Activated T-helper 1 cell treated with anti-CD3 and anti-CD28 coated beads, Interleukin-2, amount 50 U/mL, for 16 hours (primary cell): ENCODE results near the gene ACAT2.
"Not testable (repeated sequence)": the region's sequence is repeated elsewhere in the genome, so short reads cannot be mapped to it uniquely, and the experiment has no call there.

Source experiments
- DNase-seq, 2 donors: peaks; one replicate each; pipeline ENCODE4 v3.0.0-alpha.2; 2020; ENCODE audit warnings: low read depth in 1 of 2, low spot score in 1 of 2

The ACAT2 gene

DNA sequence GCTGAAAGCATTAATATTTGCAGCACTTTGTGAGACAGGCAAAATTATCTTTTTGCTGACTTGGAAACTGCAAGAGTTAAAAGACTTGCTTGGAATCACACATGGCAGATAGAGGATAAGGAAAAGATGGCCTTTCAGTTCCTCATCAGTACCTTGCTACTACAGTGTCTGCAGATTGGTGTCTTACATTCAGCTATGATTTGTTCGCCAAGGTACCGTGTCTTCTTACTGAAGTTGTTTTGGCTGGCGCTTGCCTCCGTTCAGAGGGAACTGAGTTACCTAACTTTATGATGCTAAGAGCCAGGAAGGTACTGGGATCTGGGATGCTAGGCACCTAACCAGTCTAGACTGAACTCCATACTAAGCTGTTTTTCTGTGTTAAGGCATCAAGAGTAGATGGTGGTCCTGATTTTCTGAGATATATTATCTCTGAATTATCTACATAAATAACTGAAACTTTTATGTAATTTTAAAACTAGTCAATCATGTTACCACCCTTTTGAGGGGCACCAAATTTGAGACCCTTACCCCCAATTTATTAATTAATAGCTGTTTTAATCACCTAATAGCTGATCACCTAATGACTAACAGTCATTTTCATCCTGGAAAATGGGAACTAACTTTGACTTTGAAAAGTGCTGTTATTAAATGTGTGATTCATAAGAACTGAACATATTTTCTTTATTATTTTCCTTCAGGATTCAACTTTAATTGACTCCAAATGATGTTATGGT is 32.1 kb upstream of the ACAT2 start:
- DNase-seq, result no peak

DNA sequence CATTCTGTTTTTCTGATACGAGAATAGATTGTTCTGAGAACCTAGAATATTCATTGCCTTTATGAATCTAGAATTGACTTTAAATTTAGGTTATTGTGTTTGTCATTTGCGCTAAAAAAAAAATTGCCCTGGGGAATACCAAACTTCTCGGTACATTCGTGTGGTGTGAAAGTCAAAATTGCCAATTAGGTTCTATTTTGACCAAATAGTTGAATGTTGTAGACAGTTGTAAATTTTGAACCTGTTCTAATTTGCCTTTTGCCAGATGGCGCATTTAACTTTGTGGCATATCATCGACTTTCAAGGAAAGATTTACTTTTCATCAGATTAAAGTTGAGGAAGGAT is 31.5 kb upstream of the ACAT2 start:
- DNase-seq, result no peak

DNA sequence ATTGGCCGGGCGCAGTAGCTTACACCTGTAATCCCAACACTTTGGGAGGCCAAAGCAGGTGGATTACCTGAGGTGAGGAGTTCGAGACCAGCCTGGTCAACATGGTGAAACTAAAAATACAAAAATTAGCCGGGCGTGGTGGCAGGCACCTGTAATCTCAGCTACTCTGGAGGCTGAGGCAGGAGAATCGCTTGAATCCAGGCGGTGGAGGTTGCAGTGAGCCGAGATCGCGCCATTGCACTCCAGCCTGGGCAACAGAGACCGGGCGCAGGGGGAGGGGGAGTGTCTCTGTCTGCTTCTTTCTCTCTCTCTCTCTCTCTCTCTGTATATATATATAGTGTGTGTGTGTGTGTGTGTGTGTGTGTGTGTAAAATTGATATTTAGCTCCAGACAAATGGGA is 29.3 kb upstream of the ACAT2 start:
- DNase-seq, result not testable (repeated sequence)

DNA sequence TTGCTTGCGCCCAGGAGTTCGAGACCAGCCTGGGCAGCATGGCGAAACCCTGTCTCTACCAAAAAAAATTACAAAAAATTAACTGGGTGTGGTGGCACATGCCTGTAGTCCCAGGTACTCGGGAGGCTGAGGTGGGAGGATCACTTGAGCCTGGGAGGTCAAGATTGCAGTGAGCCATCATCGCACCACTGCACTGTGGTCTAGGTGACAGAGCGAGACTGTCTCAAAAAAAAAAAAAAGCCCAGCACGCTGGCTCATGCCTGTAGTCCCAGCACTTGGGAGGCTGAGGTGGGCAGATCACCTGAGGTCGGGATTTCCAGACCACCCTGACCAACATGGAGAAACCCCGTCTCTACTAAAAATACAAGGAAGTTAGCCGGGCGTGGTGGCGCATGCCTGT is 28.4 kb upstream of the ACAT2 start:
- DNase-seq, result not testable (repeated sequence)

DNA sequence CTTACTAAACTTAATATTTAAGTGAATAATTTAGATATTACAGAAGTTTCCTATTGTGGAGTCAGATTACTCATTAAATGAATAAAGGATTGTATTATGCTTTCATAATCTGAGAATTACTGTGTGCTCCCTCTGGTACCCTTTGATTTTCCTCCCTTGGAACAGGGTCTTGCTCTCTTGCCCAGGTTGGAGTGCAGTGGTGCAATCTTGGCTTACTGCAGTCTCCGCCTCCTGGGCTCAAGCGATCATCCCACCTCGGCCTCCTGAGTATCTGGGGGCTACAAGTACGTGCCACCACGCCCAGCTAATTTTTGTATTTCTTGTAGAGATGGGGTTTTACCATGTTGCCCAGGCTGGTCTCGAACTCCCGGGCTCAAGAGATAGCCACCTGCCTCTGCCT is 24.9 kb upstream of the ACAT2 start:
- no peak for DNase-seq

DNA sequence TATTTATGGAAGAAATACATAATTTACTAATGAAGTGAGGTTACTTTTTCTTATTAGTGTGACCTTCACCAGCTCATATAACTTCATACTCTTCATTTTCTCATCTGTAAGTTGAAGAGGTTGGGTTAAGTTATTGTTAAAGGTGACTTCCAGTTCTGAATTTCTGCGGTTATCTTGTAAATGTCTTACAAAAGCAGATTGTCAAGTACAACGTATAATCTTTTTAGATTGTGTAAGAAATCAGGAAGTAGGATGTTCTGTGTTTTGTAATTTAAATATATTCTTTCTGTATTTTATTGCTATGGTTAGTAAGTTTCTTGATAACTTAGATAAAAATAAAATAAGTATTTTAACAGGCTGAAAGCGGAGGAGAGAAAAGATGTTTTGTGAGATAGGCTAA is 22.5 kb upstream of the ACAT2 start:
- DNase-seq, result no peak

DNA sequence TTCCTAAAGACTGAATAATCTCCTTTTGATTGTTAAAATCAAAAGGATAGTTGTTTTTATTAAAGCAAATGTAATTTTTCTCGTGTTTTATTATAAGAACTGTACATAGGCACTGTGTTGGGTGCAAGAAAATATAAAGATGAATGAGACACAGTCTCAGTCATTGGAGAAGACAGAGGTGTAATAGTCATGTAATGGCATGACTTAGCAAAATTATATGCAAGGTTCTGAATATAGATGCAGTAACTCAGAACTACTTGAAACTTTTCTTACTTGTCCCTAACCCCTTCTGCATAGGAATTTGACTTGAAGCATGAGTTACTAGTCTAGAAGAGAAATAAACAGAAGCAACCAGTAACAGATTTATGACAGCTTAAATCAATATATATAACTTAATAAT is 19.7 kb upstream of the ACAT2 start:
- DNase-seq, result no peak

DNA sequence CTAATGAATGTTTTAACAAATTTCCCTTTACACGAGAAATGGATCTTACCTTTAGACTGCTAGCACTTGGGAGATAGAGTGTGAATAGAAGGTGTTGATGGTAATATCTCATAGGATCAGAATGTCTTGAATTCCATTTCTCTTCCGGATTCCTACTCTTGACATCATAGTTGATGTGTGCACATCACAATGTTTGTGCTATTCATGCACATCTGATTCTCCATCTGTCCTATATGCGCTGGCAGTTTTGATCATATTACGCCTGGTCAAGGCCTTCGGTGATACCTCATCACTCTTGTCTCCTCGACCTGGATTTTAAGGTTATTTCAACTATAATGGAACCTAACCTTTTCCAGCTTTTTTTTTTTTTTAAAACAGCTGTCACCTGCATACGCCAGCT is 16.8 kb upstream of the ACAT2 start:
- DNase-seq, result no peak

DNA sequence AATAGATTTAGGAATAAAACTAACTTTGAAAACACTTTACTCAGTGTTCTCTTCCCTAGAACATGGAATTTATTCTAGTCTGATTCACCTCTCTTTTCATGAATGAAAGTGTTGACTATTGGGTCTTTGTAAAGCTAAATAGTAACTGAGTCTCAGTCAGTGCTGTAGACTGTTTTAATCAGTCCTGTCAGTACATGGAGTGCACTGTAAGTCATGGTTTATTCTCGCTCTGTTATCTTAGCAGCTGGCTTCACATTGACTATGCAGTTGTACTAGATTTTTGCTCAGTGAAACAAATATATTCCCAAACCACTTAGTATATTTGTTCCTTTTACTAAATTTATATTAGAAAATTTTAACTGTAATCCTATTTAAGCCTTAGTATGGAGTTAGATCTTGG is 15.1 kb upstream of the ACAT2 start:
- no peak for DNase-seq

DNA sequence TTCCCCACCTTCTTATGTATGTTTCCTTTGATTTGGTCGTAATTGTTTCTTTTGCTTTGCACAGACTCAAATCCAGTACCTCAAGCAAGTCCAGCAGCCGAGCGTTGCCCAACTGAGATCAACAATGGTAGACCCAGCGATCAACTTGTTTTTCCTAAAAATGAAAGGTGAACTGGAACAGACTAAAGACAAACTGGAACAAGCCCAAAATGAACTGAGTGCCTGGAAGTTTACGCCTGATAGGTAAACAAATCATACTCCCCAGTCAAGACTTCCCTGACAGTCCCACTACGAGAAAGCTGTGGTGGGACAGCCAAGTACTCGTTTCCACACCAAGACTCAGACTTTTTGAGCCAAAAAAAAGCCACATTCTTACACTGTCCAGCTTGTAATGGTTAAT is 13.7 kb upstream of the ACAT2 start:
- DNase-seq, result not testable (repeated sequence)

DNA sequence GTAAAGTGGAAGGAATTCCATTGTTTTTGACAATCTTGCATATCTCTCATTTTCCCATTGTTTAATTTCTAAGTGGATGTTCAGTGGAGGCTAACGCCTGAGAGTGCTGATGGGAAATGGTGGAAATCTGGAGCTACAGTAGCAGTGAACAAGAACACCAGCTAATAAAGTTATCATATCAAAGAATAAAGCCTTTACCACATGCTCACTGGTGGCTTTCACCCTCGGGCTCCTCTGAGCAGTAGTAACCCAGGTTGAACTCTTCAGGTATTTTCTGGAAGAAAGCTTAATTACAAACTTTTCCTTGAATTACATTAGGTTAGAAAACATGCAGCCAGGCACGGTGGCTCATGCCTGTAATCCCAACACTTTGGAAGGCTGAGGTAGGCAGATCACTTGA is 10.4 kb upstream of the ACAT2 start:
- DNase-seq, result no peak

DNA sequence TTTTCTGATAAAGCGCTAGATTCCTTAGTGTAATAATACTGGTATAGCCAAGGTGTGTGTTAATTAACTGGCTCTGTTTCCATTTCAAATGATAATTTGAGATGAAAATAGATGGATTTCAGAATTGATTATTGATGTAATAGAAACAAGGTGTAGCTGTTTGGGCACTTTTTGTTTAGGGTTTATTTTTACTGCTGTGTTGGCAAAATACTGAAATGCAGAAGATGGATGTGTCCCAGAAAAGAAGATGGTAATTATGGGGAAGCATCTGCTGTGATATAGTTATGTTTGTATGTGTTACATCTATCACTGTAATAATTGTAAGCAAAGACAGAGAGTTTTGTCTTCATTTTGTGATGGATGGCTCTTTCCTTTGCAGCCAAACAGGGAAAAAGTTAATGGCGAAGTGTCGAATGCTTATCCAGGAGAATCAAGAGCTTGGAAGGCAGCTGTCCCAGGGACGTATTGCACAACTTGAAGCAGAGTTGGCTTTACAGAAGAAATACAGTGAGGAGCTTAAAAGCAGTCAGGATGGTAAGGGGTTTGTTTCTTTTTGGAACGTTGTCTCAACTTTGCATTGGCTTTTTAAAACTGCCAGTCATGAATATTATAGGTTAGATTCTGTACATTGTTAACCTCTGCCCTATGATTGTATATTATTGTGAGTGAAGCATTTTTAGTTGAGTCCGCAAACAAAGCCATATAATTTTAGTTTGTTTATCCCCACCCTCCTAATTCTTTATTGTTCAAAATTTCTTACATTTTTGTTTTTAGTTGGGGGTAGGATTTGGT is 8.6 kb upstream of the ACAT2 start:
- no peak for DNase-seq

DNA sequence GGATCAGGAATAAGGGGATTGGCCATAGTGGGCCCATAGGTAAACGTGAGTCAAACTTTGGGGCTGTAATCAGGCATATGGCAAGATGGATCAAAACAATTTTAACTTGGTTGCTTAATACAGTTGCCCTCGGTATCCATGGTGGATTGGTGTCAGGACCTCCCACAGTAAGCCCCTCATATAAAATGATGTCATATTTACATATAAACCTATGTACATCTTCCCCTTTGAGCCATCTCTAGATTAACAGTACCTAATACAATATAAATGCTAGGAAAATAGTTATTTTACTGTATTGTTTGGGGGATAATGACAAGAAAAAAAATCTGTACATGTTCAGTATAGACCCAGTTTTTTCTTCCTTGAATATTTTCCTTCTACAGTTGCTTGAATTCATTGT is 7.4 kb upstream of the ACAT2 start:
- no peak for DNase-seq

DNA sequence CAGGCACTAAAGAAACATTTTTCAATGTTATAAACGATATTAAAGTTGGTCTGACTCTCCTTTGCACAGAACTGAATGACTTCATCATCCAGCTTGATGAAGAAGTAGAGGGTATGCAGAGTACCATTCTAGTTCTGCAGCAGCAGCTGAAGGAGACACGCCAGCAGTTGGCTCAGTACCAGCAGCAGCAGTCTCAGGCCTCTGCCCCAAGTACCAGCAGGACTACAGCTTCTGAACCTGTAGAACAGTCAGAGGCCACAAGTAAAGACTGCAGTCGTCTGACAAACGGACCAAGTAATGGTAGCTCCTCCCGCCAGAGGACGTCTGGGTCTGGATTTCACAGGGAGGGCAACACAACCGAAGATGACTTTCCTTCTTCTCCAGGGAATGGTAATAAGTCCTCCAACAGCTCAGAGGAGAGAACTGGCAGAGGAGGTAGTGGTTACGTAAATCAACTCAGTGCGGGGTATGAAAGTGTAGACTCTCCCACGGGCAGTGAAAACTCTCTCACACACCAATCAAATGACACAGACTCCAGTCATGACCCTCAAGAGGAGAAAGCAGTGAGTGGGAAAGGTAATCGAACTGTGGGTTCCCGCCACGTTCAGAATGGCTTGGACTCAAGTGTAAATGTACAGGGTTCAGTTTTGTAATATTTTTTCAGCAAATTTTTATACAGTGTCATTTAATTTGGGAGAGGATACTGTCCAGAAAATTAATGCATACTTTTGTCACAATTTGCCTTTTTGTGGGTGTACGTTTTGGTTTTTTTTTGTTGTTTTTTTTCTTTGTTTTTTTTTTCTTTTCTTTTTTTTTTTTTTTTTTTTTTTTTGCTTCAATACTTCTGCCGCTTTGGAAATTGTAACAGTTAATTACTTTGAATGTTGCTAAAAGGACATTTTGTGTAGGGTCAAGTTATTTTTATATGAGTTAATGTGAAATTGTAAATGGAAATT is 6.6 kb upstream of the ACAT2 start:
- DNase-seq, result no peak

DNA sequence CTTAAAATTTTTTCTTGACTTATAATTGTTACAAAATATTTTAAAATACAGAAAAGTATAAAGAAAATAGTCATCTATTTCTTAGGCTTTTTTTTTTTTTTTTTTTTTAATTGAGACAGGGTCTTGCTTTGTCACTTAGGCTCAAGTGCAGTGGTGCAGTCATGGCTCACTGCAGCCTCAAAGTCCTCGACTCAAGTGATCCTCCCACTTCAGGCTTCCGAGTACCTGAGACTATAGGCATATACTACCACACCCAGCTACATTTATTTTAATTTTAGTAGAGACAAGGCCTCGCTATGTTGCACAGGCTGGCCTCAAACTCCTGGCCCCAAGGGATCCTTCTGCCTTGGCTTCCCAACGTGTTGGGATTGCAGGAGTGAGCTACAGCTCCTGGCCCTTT is 5.3 kb upstream of the ACAT2 start:
- DNase-seq, result no peak

DNA sequence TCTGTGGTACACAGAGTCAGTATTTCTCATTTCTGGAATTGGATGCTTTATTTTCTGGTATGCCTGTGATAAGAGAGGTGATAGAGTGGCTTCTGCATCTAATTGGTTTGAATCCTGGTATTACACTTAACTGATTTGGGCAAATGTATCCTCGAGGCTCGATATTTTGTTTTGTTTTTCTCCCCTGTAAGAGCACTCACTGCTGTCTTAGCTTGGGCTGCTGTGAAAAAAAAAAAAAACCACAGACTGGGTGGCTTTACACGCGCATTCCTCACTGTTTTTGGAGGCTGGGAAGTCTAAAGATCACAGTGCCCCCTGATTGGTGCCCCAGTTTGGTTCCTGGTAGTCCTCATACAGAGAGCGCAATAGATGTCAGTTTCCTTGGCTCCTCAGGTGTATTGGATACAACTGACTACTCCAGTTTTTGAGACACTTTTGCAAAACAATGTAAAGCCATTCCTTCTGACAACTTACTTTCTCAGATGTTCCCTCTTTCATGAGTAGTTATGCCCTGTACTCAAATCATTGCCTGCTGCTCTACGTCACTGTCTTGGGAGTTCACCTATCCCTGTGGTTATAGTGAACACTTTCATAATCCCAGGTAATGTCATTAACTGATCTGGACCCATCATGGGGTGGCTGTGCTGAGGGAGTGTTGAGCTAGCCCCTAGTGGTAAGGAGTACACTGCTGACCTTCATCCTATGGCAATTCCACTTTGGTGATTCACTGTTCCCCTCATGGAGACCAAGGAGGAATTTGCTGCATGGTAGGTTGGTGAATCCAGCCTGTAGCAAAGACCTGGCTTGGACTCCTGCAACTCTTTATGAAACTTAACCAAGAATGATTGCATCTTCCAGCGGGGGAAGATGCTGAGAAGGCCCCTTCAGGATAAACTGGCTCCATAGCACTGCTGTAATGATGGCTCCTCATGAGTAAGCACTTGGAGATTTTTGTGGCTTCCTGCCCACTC is 3.5 kb upstream of the ACAT2 start:
- no peak for DNase-seq

DNA sequence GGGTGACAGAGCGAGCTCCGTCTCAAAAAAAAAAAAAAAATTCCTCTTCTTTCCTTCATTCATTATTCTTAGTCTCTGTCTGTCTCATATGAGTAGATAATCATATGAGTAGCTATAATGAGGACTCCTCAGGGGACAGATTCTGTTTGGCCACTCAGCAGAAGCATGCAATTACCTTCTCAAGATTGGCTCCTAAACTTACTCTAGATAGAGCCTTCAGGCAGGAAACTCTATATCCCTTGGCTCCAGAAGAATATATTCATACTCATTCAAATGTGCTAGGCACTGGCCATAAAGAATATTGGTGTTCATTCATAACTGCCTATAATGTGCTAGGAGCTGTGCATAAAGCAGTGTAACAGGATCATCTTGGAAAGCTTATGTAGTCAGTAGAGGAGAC is 2.2 kb upstream of the ACAT2 start:
- DNase-seq, result no peak

DNA sequence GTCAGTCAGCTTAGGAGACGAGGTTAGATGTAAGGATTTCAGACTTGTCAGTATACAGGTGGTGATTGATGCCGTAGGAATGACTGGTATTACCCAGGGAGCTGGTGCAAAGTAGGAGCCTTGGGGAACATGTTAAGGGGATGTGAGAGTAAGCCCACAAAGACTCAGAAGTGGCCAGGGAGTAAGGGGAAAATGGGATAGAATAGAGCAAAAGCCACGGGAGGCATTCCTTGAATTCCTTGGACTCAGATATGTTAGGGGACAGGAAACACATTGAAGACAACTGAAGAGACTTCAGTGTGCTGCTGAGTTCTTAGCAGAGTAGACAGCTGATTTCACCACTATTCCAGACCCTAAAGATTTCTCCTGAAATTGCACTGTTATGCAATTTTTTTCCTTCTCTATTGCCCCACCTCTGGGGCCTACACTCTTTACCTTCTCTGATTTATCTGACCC is 1.2 kb upstream of the ACAT2 start:
- DNase-seq, result no peak

DNA sequence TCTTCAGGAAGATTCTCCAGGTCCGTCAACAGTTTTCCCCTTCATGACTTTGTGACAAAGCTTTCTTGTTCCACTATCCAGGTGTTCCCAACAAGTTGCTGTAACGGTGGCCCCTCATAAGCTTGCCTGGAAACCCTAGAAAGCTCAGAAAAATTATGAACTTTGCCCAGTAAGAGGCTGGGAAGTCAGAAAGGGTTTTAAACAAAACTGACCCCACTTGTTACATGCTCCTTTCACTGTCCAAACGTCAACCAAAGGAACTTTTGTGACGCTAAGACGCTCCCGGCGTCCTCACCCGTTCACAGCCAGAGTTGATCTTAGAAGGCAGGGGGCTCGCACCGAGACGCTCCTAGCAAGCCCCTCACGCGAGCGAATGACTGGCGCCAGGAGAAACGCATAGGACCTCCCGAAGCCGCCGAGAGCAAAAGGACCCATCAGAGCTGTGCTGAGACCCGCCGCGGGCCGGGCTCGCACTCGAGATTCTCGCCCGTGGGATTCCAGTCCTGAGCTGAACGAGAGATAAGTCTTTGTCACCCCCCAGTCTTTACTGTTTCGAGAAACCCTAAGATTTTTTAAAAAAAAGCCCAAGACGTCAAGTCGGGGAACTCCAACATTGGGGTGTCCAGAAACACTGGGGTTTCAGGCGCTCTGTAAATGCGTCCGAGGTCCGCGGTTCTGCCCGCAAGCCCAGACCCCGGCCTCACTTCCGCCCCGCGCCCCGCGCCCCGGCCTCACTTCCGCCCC is 544 bp upstream of the ACAT2 start:
- DNase-seq, result no peak
